Measurements from ENCODE around the gene CUTA.

DNA sequence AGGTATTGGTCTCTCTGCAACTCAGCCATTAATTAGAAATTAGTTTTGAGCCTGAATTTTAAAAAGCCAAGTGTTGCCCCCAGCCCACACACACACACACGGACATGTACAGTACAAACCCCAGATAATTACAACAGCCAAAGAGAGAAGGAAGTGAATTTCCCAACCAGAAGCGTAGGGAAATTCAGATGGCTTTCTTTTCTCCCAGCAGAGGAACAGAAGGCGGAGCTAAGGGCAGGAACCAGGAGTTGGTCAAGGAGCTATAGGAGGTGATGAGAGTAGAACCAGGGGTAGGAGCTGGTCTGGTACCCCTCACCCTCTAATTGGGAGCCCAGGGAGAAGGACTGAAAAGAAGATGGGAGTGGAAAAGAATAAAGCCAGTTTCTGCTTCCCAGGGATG lies 32.5 kb upstream of the CUTA start:
- TF ChIP-seq, protein P1, sequence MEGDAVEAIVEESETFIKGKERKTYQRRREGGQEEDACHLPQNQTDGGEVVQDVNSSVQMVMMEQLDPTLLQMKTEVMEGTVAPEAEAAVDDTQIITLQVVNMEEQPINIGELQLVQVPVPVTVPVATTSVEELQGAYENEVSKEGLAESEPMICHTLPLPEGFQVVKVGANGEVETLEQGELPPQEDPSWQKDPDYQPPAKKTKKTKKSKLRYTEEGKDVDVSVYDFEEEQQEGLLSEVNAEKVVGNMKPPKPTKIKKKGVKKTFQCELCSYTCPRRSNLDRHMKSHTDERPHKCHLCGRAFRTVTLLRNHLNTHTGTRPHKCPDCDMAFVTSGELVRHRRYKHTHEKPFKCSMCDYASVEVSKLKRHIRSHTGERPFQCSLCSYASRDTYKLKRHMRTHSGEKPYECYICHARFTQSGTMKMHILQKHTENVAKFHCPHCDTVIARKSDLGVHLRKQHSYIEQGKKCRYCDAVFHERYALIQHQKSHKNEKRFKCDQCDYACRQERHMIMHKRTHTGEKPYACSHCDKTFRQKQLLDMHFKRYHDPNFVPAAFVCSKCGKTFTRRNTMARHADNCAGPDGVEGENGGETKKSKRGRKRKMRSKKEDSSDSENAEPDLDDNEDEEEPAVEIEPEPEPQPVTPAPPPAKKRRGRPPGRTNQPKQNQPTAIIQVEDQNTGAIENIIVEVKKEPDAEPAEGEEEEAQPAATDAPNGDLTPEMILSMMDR (conservative IDR thresholded peaks at IDR 0.05), result no peak
- TF ChIP-seq ZFX (IDR thresholded peaks at IDR 0.05), result no peak

All from C4-2B (cell line).